HG03025 (cell line): ENCODE results near the gene CACHD1.
"Not testable (repeated sequence)": the region's sequence is repeated elsewhere in the genome, so short reads cannot be mapped to it uniquely, and the experiment has no call there.

Source experiments
- ATAC-seq: cut with Tn5 transposase; IDR thresholded peaks from one replicate; pipeline ENCODE4 v1.9.1; 2021; ENCODE audit warnings: mild to moderate bottlenecking, moderate library complexity; ENCODE audit not compliant: unreplicated experiment, low FRiP score

CACHD1 gene

GRCh38 chr1:64578270-64578973, 108.5 kb downstream of the CACHD1 start:
- no peak for ATAC-seq

- ATAC-seq = no peak
Observed at GRCh38 chr1:64579767-64580166, 109.8 kb downstream of the CACHD1 start.

GRCh38 chr1:64581135-64581842, 111.4 kb downstream of the CACHD1 start:
- no peak for ATAC-seq

GRCh38 chr1:64581843-64582185, 111.9 kb downstream of the CACHD1 start:
- ATAC-seq = no peak

- no peak for ATAC-seq
Observed at GRCh38 chr1:64584479-64584878, 114.5 kb downstream of the CACHD1 start.

GRCh38 chr1:64588876-64589275, 118.9 kb downstream of the CACHD1 start:
- no peak for ATAC-seq

GRCh38 chr1:64590316-64590715, 120.4 kb downstream of the CACHD1 start:
- ATAC-seq = no peak

GRCh38 chr1:64594446-64594845, 124.5 kb downstream of the CACHD1 start:
- no peak for ATAC-seq

GRCh38 chr1:64595871-64596515, 126.1 kb downstream of the CACHD1 start:
- ATAC-seq = no peak

- ATAC-seq = no peak
Observed at GRCh38 chr1:64597113-64597512, 127.2 kb downstream of the CACHD1 start.

GRCh38 chr1:64598100-64598571, 128.2 kb downstream of the CACHD1 start:
- ATAC-seq = no peak

- ATAC-seq = no peak
Observed at GRCh38 chr1:64599242-64599641, 129.3 kb downstream of the CACHD1 start.

GRCh38 chr1:64601207-64601606, 131.3 kb downstream of the CACHD1 start:
- no peak for ATAC-seq

GRCh38 chr1:64608005-64608650, 138.2 kb downstream of the CACHD1 start:
- no peak for ATAC-seq

- no peak for ATAC-seq
Observed at GRCh38 chr1:64608651-64609048, 138.7 kb downstream of the CACHD1 start.

- ATAC-seq = not testable (repeated sequence)
Observed at GRCh38 chr1:64610950-64611349, 141.0 kb downstream of the CACHD1 start.

- ATAC-seq = no peak
Observed at GRCh38 chr1:64616039-64616438, 146.1 kb downstream of the CACHD1 start.

GRCh38 chr1:64623750-64624191, 153.8 kb downstream of the CACHD1 start:
- ATAC-seq = no peak

GRCh38 chr1:64624218-64624713, 154.3 kb downstream of the CACHD1 start:
- ATAC-seq = no peak

GRCh38 chr1:64624808-64625207, 154.9 kb downstream of the CACHD1 start:
- no peak for ATAC-seq

- ATAC-seq = no peak
Observed at GRCh38 chr1:64630611-64631010, 160.7 kb downstream of the CACHD1 start.
